ENCODE data around the gene TSPO.

- TF ChIP-seq EZH2 (IDR thresholded peaks at IDR 0.05) (no peak), POLR2AphosphoS5 (IDR thresholded peaks at IDR 0.05; ENCODE audit: borderline replicate concordance, low read depth, low read length) (no peak)
Measured at GRCh38 chr22:43134553-43134952, 16.8 kb upstream of the TSPO start.

Data from SK-N-MC (cell line).